ENCODE data around the gene DNAJC4. TPM values are rescaled to one million over a fixed set of nuclear protein-coding genes. Genes with fewer than 3 reads are reported as not detected.
A peak's percentile ranks its signal among the peaks of the same experiment; 100 is the strongest.

Gene DNAJC4
- total and polyA plus RNA-seq, 2 experiments from 2014 or later, result 11.0 to 34.7 TPM

DNA sequence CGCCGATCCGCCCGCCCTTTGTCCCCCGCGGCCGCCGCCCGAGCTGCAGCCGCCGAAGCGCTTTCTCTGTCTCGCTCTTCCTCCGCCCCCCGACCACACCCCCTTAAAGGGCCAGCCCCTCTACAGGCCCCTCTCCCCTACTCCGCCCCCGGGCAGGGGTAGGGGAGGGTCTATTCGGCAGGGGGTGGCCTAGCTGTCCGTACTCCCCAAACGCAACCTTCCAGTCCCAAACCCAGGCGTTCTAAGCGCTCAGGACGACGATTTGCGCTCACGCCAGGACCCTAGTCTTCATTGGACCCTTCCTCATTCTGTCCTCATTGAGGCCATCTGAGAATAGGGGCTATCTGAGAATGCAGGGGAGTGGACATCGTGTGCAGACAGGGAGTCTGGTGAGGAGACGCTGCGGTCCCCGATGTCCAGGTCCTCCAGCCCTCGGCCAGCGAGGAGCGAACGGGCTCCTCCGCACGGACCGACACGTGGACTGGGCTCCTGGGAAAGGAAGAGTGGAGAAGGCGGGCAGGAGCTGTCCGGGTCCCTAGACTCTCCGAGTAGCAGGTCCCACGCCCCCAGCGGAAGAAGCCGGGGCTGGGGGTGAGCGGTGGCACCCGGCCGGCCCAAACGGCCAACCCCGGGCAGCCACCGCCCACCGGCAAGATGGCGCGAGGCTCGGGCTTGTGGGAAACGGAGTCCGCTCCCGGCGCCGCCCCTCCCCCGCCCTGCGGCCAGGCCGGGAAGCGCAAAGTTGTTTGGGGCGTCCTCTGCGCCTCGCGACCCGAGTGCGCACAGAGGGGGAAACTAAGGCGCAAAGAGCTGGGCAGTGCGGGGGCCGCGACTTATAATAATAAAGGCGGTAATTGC is 16.8 kb downstream of the DNAJC4 start, which contains the start of gene PPP1R14B:
Gene PPP1R14B (minus strand): TSS at position 73 of the 858 bp plus-strand sequence. CDS start 270 bp downstream, outside the sequence.
- DNase-seq, result peak; percentile 94
- Histone ChIP-seq H3K27ac (peak within 1 kb of the TSS; percentile 89), H3K27me3 (replicated peaks; ENCODE audit: insufficient read depth) (no peaks in the 10 kb centered on the region), H3K4me1 (ENCODE audit: insufficient read depth) (0 out of 2 replicates have a peak, but pooled peaks cover 10% of the 10 kb centered on the region), H3K36me3 (ENCODE audit: low read depth) (no peaks in the 10 kb centered on the region; the same call in 1 of the 2 replicates), H3K4me3 (peak within 1 kb of the TSS; percentile 100), H3K9me2 (ENCODE audit: insufficient read depth) (no peaks in the 10 kb centered on the region), H3K9me3 (ENCODE audit: low read depth) (no peaks in the 10 kb centered on the region), H4K20me1 (ENCODE audit: insufficient read depth) (no peaks in the 10 kb centered on the region), H3F3A (ENCODE audit: insufficient read depth) (peaks cover 14% of the 10 kb centered on the region; the same call in 1 of the 2 replicates), H3K79me2 (ENCODE audit: insufficient read depth) (peaks cover 47% of the 10 kb centered on the region), H2AFZ (peak within 1 kb of the TSS; percentile 82), H3K9ac (peak within 1 kb of the TSS; percentile 92), H3K4me2 (ENCODE audit: unreplicated experiment) (peak within 1 kb of the TSS; percentile 99)
- 0 to 2% methylated on average over 44 to 63 of the region's 74 CpGs for WGBS, 2 experiments (ENCODE audit: low coverage in 1 of 2, low lambda C conversion rate in 2 of 2, missing lambda C conversion rate in 2 of 2)
- in situ Hi-C loops (cut with MboI), result no loop called here
- TF ChIP-seq EZH2phosphoT487 (IDR thresholded peaks at IDR 0.05; ENCODE audit: insufficient read depth, low read depth) (no peak), EZH2 (IDR thresholded peaks at IDR 0.05; ENCODE audit: insufficient read depth, poor library complexity, severe bottlenecking) (no peak)

DNA sequence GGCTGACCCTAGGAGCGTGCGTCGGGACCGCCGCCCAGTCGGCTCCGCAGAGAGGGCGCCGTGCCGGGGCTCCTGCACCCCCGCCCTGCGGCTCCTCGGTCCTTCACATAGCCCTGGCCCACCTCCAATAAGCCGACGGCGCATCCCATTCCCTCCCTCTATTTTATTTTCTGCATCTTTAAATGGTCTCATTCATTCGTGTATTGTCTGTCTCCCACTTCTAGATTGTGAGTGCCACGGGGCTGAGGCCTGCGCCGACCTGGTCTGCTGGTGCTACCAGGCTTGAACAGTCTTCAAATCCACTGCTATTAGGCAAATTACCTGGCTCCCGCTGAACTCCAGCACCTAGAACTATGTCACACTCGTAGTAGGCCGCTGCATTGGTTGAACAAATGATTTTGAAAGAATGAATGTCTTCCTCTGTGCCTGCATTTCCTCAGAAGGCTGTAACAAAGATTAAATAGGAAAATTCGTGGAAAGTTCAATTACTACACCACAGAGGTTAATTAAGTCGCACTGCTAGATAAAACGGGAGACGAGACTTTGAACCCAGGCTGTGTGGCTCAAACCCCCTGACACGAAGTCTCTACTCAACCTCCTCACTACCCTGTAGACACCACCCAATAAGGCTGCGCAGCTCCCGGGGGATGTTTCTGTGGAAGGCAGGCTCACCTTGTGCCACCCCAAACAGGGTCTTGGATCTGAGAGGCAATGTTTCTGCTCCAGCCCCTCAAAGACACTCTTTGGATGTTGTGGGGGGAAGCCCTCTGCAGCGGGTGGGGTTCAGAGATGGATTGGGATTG is 17.6 kb downstream of the DNAJC4 start:
- DNase-seq, result no peak
- H3K27ac ChIP-seq, result peak overlapping the region; percentile 89
- no peaks in the 10 kb centered on the region; the same call in 1 of the 2 replicates for H3K36me3 ChIP-seq (ENCODE audit: low read depth)
- H3K9ac ChIP-seq, result peak overlapping the region; percentile 90
- peak overlapping the region; percentile 82 for H2AFZ ChIP-seq
- H3K4me1 ChIP-seq (ENCODE audit: insufficient read depth), result peaks cover 9% of the 10 kb centered on the region; the same call in 1 of the 2 replicates
- H3K4me2 ChIP-seq (ENCODE audit: unreplicated experiment), result peak overlapping the region; percentile 99
- peaks cover 14% of the 10 kb centered on the region; the same call in 1 of the 2 replicates for H3F3A ChIP-seq (ENCODE audit: insufficient read depth)
- WGBS, 2 experiments (ENCODE audit: low coverage in 1 of 2, low lambda C conversion rate in 2 of 2, missing lambda C conversion rate in 2 of 2), result 38 to 55% methylated on average over 20 to 31 of the region's 31 CpGs
- H3K79me2 ChIP-seq (ENCODE audit: insufficient read depth), result peaks cover 47% of the 10 kb centered on the region
- H4K20me1 ChIP-seq (ENCODE audit: insufficient read depth), result no peaks in the 10 kb centered on the region
- H3K4me3 ChIP-seq, result peak overlapping the region; percentile 94
- H3K9me2 ChIP-seq (ENCODE audit: insufficient read depth), result no peaks in the 10 kb centered on the region
- in situ Hi-C loops (cut with MboI), result no loop called here
- no peaks in the 10 kb centered on the region for H3K9me3 ChIP-seq (ENCODE audit: low read depth)
- TF ChIP-seq EZH2phosphoT487 (IDR thresholded peaks at IDR 0.05; ENCODE audit: insufficient read depth, low read depth) (no peak), EZH2 (IDR thresholded peaks at IDR 0.05; ENCODE audit: insufficient read depth, poor library complexity, severe bottlenecking) (no peak)
- H3K27me3 ChIP-seq (replicated peaks; ENCODE audit: insufficient read depth), result no peaks in the 10 kb centered on the region

GRCh38 chr11:64248578-64248977 is 18.2 kb downstream of the DNAJC4 start:
- WGBS, 2 experiments (ENCODE audit: low coverage in 1 of 2, low lambda C conversion rate in 2 of 2, missing lambda C conversion rate in 2 of 2), result 80 to 83% methylated on average over 5 to 7 of the region's 7 CpGs

DNA sequence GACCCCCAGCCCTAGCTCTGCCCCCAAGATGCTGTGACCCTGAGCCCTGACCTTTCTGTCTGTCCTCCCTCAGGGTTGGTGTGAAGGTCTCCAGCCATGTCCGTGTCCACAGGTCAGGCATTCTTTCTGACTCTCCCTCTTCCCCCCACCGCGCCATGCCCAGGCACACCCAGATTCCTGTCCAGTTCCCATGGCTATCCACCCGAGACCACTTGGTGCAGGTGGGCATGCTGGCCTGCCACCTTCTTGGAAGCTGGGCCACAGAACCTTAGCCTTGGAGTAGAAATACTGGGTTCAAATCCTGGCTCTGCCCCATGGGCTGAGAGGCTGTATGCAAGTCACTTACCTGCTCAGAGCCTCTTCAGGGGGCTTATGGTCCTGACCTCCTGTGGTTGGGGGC is 18.7 kb downstream of the DNAJC4 start:
- TF ChIP-seq EZH2phosphoT487 (IDR thresholded peaks at IDR 0.05; ENCODE audit: insufficient read depth, low read depth) (no peak), EZH2 (IDR thresholded peaks at IDR 0.05; ENCODE audit: insufficient read depth, poor library complexity, severe bottlenecking) (no peak)
- H2AFZ ChIP-seq, result no peak overlapping the region
- H3K79me2 ChIP-seq (ENCODE audit: insufficient read depth), result peaks cover 48% of the 10 kb centered on the region
- H4K20me1 ChIP-seq (ENCODE audit: insufficient read depth), result no peaks in the 10 kb centered on the region
- H3K4me3 ChIP-seq, result no peak overlapping the region
- no peaks in the 10 kb centered on the region for H3K27me3 ChIP-seq (replicated peaks; ENCODE audit: insufficient read depth)
- peaks cover 14% of the 10 kb centered on the region; the same call in 1 of the 2 replicates for H3F3A ChIP-seq (ENCODE audit: insufficient read depth)
- WGBS, 2 experiments (ENCODE audit: low coverage in 1 of 2, low lambda C conversion rate in 2 of 2, missing lambda C conversion rate in 2 of 2), result 93 to 100% methylated on average over 4 of the region's 4 CpGs
- H3K36me3 ChIP-seq (ENCODE audit: low read depth), result no peaks in the 10 kb centered on the region
- DNase-seq, result no peak
- H3K9ac ChIP-seq, result no peak overlapping the region
- no peak overlapping the region for H3K4me2 ChIP-seq (ENCODE audit: unreplicated experiment)
- H3K4me1 ChIP-seq (ENCODE audit: insufficient read depth), result peaks cover 11% of the 10 kb centered on the region; the same call in 1 of the 2 replicates
- in situ Hi-C loops (cut with MboI), result no loop called here
- H3K9me3 ChIP-seq (ENCODE audit: low read depth), result no peaks in the 10 kb centered on the region
- H3K9me2 ChIP-seq (ENCODE audit: insufficient read depth), result no peaks in the 10 kb centered on the region
- no peak overlapping the region for H3K27ac ChIP-seq

More at GRCh38 chr11:64248578-64248977, 18.2 kb downstream of the DNAJC4 start:
- in situ Hi-C loops (cut with MboI), result no loop called here
- Histone ChIP-seq H3K79me2 (ENCODE audit: insufficient read depth) (peaks cover 48% of the 10 kb centered on the region), H3K4me3 (no peak overlapping the region), H3F3A (ENCODE audit: insufficient read depth) (peaks cover 14% of the 10 kb centered on the region; the same call in 1 of the 2 replicates), H3K9me2 (ENCODE audit: insufficient read depth) (no peaks in the 10 kb centered on the region), H3K9ac (no peak overlapping the region), H3K9me3 (ENCODE audit: low read depth) (no peaks in the 10 kb centered on the region), H3K27ac (no peak overlapping the region), H3K27me3 (replicated peaks; ENCODE audit: insufficient read depth) (no peaks in the 10 kb centered on the region), H3K36me3 (ENCODE audit: low read depth) (no peaks in the 10 kb centered on the region; the same call in 1 of the 2 replicates), H2AFZ (no peak overlapping the region), H3K4me1 (ENCODE audit: insufficient read depth) (peaks cover 10% of the 10 kb centered on the region; the same call in 1 of the 2 replicates), H4K20me1 (ENCODE audit: insufficient read depth) (no peaks in the 10 kb centered on the region), H3K4me2 (ENCODE audit: unreplicated experiment) (no peak overlapping the region)
- no peak for DNase-seq
- TF ChIP-seq EZH2 (IDR thresholded peaks at IDR 0.05; ENCODE audit: insufficient read depth, poor library complexity, severe bottlenecking), result no peak
- TF ChIP-seq EZH2phosphoT487 (IDR thresholded peaks at IDR 0.05; ENCODE audit: insufficient read depth, low read depth), result no peak
